Measurements from ENCODE around the gene SLC30A1.
"Not testable (repeated sequence)": the region's sequence is repeated elsewhere in the genome, so short reads cannot be mapped to it uniquely, and the experiment has no call there.

SLC30A1 gene

DNA sequence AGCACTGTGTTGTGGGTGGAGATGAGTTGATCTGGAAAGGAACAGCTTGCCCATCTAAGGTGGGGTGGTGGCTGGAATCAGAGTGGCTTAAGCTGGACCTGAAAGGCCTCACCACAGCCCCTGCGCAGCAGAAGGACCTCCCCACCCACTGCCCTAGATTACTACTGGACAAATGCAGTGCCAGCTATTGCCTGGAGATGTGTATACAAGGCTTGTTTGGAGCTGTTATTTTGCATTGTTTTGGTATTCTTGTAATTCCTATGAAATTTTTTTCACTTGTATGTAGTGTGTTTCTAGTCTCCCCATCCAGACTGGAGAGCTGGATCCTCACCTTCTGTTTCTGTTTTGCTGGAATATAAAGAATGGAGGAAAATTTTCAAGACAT lies 1.3 kb upstream of the SLC30A1 start:
- no peak for DNase-seq

DNA sequence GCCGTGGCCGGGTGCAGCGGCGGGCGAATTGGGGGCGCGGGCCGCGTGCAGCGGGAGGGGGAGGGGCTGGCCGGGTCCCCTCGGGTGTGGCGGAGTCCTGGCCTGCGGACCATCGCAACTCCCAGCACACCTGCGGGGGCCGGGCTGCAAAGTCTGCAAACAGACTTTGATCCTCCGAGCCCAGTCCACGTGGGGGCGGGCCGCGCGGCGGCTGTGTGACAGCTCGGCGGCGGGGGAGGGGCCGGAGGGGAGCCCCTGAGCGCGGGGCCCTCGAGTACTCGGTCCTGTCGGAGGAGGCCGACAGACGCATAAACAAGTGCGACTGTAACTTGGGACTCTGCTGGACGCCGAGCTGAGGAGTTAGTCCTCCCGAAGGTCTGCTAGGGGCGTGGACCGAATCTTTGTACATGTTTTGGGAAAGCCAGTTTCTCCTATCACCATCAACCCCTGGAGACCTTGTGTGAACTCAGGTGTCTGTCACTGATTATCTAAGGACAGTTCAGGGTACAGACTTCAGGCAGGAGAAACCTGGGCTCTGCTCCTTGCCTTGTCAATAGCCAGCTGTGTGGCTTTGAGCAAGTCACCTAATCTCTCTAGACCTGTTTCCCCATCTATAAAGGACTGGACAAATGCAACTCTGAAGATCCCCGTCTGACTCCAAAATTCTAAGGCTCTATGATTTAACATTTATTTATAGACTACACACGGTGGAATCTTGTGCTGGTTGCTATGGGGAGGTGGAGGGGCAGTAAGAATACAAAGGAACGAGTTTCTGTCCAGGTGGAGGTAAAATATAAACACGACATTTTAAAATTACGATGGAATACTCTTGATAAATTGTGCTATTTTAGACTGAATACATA lies 710 bp upstream of the SLC30A1 start:
- no peak for DNase-seq

DNA sequence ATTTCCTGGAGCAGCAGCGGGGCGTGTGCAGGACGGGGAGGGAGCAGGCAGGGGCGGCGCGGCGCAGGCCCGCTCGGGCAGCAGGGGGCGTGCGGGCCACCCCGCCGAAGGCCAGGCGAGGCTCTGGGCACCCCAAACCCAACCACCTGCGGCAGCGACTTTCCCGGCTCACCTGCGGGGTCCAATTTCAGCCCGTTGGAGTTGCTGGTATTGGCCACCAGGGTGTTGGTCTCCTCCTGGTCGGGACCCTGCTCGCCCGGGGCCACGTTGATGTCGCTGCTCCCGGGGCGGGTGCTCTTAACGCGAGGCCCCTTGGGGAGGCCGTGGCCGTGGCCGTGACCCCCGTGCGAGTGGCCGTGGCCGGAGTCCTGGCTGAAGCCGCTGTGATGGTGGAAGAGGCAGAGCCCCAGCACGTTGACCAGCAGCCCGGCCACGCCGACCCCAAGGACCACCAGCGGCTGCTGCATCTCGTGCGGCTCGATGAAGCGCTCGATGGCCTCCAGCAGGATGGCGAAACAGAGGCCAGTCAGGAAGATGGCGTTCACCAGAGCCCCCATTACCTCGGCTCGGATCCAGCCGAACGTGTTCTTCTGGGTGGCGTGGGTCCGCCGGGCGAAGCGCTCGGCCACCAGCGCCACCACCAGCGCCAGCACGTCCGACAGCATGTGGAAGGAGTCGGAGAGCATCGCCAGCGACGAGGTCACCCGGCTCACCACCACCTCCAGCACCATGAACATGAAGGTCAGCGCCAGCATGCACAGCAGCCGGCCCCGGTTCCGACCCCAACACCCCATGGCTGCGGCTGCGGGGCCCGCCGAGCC lies 932 bp downstream of the SLC30A1 start:
- peak; percentile 71 for DNase-seq

DNA sequence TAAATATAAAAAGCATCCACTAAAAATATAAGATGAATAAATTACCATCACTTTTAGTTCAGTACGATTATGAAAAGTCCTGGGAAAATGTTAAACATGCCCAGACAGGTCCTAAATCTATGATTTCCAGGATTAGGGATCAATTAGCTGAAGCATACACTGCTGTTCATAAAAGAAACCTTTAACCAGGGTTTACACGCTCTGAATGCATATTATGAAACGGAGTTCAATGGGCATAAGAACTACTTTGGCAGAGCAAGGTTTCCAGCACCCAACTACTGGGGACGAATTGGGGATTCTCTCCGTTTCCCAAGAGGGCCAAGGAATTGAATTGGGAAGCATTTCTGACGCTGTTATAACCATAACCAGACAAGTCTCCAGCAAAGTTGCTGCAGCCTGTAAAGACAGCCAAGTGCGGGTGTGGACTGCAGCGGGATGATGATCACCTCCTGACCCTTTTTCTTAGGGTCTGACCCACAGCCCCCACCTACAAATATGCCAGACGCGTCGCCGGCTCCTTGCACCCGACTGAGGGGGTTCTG lies 1.6 kb downstream of the SLC30A1 start:
- no peak for DNase-seq

DNA sequence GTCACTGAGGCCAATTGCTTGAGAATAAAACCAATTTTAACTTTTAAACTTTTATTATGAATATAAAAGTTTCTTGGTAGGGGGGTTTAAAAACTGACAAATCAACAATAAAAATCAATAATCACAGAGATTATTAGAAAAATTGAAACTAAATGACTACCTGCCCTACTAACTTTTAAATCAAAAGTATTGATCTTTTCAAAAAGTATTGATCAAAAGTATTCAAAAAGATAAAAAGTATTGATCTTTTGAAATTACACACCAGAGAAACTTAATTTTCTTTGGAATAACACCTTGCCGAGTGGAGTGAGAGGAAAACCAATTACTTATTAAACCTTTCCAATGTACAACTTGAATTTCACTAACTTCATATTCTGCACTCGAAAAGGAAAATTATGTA lies 2.2 kb downstream of the SLC30A1 start:
- no peak for DNase-seq

DNA sequence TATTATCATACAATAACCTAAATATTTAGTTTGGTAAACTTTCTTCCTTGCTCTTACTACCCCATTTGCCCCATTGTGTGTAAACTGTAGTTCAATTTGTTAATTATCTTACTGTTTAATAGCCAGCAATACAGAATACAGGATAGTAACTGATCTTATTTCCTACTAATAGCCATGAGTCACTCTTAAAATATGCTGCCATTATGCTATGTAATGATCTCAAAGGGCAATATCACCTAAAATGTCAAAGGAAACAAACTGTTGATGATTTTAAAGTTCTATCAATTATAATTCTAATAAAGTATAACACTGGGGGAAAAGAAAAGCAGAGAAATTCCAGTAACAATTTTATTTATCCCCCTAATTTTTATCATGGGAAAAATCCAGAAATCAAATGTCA lies 4.3 kb downstream of the SLC30A1 start:
- no peak for DNase-seq

DNA sequence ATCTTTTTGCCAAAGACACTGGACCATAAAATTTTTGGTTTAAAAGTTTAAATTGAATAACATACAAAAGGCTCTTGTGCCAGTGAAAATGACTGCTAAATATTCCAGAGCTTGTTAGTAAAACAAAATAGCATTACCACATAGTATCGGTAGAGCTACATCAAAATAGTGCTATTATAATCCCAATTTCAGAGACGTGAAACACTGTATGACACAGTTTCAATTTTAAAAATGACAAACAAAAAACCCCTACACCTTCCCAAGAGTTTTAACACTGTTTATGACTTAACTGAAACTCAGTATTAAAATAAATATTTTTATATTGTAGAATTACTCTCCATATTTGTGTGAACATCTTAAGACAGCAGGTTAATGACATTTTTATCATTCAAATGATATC lies 7.0 kb downstream of the SLC30A1 start:
- DNase-seq: no peak

DNA sequence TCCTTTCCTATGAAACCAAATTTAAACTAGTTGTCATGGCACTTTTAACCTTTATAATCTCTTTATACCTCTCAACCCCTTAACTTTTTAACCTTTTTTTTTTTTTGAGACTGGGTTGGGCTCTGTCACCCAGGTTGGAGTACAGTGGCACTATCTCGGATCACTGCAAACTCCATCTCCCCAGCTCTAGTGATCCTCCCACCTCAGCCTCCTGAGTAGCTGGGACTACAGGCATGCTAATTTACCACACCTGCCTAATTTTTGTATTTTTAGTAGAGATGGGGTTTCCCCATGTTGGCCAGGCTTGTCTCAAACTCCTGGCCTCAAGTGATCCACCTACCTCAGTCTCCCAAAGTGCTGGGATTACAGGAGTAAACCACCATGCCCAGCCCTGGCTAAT lies 8.6 kb downstream of the SLC30A1 start:
- DNase-seq: not testable (repeated sequence)

DNA sequence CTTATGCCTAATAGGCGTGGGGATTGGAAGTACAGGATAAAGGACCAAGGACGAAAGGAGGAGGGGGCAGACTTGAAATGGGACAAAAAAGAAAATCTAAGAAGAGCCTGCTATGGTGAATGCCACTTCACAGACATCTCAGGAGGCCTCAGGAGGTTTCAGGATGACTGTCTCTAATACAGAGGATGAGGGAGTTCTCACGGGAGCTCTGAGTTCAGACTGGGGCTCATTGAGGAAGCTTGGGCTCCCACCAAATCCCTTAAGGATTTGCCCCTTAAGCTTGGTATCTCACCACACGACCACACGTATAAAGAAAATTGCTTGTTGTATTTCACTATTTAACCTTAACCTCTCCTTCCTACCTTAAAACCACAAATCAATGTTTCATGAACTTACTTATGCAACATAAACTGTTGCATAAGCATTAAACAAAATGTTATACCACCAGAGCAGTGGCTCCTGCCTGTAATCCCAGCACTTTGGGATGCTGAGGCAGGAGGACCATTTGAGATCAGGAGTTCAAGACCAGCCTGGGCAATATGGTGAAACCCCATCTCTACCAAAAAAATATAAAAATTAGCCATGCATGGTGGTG lies 12.4 kb downstream of the SLC30A1 start:
- DNase-seq: no peak

DNA sequence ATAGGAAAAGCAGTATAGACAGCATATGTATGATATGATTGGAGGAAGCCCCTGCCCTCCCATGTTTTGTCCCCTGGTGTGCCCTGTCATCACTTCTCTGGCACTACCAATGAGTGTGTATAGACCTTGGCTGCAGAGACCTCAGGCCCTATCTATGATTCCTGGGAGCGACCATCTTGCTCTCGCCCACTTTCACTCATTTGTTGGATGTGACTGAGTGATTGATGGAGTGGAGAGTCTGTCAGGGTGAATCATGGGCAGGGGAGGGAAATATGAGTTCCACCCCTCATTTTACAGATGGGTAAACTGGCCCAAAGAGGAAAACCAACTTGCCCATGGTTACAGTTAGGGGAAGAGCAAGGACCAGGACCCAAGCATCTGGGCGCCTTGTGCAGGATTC lies 14.9 kb downstream of the SLC30A1 start:
- DNase-seq: no peak

DNA sequence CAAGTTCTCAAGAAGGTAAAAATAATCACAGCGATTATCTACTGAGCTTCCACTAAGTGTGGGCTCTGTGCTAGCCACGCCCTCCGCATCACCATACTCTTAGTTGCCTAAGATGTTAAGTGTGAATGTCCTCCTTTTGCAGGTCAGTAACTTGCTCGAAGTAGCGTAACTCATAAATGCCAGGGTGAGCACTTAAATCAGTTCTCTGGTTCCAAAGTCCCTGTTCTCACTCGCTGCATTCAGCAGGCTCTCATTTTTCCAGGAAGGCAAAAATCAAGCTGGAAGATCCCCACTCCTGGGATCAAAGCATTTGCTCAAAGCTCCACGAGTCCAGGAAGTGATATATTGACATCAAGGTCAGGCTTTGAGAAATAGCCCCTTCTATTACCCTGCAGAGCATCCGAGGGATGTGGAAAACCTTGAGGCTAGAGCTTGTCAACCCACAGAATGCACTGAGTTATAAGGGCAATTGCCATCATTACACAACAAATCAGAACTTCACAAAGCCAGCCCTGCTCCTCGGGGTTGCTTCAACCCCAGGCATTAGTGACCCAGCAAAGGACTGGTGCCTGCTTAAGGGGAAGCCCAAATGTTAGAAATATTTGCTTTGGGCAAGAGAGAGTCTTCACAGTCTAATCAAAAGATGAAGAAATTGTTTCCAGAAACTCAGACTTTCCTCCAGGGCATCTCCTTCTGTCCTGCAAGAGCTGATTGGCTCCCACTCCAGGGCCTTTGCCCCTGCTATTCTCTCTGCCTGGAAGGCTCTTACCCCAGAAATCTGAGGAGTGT lies 19.5 kb downstream of the SLC30A1 start:
- DNase-seq: no peak

DNA sequence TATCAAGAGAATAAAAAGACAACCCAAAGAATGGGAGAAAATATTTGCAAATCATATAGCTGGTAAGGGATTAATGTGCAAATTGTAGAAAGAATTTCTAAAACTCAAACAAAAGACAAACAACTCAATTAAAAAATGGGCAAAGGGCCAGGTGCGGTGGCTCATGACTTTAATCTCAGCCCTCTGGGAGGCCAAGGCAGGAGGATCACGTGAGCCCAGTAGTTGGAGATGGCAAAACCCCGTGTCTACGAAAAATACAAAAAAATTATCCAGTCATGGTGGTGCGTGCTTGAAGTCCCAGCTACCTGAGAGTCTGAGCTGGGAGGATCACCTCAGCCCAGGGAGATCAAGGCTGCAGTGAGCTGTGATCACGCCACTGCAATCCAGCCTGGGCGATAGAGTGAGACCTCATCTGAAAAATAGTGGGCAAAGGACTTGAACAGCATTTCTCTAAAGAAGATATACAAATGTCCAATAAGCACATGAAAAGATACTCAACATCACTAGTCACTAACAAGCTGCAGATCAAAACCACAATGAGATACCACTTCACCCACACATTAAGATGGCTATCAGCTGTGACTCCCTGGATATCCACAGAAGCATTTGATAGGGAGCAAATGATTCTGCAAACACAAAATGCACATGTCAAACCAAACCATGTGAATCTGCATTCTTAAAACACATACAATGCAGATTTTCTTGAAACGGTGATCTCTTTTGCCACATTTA lies 20.9 kb downstream of the SLC30A1 start:
- DNase-seq: no peak

DNA sequence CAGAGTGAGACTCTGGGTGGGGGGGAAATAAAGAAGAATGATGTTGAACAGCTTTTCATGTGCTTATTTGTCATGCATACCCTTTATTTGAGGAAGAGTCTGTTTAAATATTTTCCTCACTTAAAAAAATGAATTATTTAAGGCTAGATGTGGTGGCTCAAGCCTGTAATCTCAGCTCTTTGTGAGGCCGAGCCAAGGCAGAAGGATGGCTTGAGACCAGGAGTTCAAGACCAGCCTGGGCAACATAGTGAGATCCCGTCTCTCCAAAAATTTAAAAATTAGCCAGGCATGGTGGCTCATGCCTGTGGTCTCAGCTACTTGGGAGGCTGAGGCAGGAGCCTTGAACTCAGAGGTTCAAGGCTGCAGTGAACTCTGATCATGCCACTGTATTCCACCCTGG lies 25.4 kb downstream of the SLC30A1 start:
- DNase-seq: no peak

DNA sequence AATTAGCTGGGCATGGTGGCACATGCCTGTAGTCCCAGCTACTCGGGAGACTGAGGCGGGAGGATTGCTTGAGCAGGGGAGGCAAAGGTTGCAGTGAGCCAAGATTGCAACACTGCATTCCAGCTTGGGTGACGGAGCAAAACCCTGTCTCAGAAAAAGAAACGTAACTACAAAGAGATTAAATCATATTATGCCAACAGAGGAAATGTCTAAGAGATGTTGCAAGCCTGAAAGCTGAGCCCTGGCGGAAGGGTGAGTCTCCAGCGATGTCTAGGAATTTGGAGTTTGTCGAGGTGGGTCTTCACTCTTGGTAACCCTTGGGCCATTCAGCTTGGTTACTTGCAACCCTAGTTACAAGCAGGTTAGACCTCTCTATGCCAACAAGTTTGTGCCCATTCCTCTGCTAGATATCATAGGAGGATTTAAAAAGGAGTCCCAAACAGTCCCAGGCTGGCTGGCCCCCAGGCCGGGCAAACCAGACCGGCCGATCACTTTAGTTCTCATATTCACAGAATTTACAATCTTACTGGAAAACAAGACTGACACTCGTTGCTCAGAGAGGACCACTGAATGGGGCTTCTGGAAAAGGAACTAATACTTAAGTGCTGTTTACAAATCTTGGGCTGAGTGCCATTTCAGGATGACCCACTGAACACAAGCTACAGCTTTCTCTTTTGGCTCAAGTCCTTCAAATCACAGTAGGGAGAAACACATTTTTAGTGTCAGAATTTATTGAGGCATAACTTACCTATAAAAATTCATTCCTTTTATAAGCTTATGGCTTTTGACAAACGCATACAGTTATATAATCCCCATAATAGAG lies 27.1 kb downstream of the SLC30A1 start:
- DNase-seq: no peak

DNA sequence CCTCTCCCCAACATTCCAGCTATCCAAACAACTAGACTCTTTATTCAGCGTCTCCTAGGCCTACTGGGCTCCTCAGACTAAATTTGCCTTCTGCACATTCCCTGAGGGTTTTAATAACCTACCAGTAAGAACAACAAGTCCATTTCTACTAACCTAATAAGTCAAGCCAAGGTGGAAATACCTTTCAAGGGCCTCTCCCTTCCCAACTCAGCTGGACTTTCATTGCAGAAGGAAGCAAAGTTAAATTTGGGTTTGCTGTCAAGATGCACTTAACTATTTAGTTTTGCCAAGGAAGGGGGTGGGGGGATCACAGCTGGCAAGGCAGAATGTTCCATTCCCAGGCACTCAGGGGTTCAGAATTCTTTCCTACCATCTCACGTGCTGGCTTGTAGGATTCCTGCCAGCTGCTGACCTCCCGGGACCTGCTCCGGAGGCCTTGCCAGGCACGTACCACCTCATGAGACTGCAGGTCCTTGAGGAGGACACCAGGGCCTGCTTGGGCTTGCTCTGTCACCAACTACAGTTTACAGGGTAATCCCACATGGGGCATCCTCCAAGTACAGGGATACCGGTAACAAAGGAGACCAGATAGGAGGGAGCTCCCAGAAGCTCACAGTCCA lies 29.8 kb downstream of the SLC30A1 start:
- no peak for DNase-seq

DNA sequence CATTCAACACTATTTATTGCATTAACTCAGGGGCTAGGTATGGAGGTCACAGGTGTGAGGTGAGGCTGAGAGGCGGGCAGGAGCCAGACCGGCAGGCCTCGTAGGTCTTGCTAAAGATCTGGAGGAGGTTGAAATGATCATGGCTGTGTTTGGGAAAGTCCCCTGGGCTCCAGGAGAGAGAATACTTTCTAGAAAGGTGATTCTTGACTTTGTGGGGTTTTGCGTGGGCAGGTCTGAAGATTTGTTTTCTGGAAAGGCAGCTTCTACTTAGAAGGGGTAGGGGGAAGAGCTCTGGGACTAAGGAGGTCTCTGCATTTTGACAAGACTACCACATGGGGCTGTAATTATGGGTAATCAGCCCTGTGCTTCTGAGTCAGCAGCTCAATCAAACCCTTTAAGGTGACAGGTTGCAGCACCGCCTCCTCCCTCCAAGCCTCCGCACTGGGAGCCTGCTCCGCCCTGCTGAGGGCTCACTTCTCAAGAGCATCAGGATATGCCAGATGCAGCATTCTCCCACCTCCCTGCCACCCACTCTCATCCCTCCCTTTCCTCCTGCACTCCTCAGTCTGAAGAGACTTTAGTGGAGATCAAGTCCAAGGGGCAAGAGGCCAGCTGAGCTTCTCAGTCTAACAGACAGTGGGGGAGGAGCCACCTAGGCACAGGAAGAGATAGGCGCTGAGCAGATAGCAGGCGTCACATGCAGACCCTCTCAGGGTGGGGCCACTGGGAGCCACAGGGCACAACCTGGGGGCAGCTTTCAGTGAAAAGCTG lies 30.5 kb downstream of the SLC30A1 start:
- DNase-seq: peak; percentile 42

DNA sequence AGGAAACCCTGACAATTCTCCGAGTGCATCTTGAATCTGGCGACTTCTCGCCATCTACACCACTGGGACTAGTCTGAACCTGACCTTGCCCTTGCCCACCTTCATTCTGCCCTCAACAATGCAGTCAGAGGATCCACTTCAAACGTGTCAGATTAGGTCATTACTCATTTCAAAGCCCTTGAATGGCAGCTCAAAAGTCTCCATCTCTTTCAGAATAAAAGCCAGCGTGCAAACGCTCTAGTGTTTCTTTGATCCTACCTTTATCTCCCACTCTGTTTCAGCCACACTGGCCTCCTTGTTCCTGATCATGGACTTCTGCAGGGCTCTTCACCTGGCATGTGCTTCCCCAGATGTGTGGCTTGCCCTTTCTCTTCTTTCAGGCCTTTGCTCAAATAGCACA lies 31.3 kb downstream of the SLC30A1 start:
- DNase-seq: no peak

DNA sequence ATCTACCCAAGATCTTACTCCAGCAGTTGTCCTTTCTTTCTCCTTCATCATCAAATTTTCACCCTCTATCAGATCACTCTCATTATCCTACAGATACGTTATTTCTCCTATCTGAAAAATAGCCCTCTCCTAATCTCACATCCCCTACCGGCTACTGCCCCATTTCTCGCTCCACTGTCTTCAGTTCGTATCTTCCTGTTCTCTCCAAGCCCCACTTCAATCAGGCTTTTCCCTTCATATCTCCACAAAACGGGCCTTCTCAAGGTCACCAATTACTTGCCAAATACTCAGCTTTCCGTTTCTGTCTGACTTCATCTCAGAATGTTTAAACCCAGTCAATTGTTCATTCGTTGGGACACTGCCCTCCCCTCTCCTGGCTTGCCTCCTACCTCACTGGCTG lies 32.4 kb downstream of the SLC30A1 start:
- DNase-seq: no peak

DNA sequence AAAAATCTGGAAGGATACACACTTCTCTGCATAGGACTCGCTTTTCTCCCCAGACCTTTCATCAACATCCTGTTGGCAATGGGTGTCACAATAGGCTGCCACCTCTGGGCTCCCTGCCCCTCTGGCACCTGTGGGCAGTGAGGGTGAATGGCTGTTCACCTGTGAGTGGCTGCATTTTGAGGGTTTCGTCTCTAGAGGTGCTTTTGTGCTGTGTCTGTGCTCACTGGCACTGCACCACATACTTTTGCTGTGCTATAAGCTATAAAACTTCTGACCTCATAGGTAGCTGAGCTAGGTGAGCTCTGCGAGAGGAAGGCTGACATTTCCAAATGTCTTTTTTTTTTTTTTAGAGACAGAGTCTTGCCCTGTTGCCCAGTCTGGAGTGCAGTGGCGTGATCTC lies 35.9 kb downstream of the SLC30A1 start:
- DNase-seq: no peak
